Measurements from ENCODE around the gene ASB2. TPM values are rescaled to one million over a fixed set of nuclear protein-coding genes. Genes with fewer than 3 reads are reported as not detected.

ASB2 gene
- total and polyA plus RNA-seq, 10 donors = 6.6 to 18.0 (median 11.3) TPM

GRCh38 chr14:93924592-93925355 lies 51.6 kb downstream of the ASB2 start:
- 86 to 93% (median 91%) methylated on average over 13 to 14 of the region's 14 CpGs for WGBS, 5 donors
- peaks cover 0 to 4% (median 0%) of the 10 kb centered on the region in 7 donors for H3K27me3 ChIP-seq (replicated peaks in 1 of 7)
- DNase-seq = no peak
- no peaks in the 10 kb centered on the region for H3K36me3 ChIP-seq
- H3K4me3 ChIP-seq = no peak overlapping the region
- no peak overlapping the region for H3K27ac ChIP-seq
- H3K4me1 ChIP-seq = no peaks in the 10 kb centered on the region
- no peak for TF ChIP-seq POLR2AphosphoS5 (IDR thresholded peaks at IDR 0.05)
- no peak for TF ChIP-seq POLR2A (IDR thresholded peaks at IDR 0.05)
- no peak for TF ChIP-seq CTCF (IDR thresholded peaks at IDR 0.05 in 8 of 11, conservative IDR thresholded peaks at IDR 0.05 in 3 of 11)
- peaks cover 0 to 2% (median 0%) of the 10 kb centered on the region in 8 donors for H3K9me3 ChIP-seq
- intact Hi-C loops (cut with DNase I; ENCODE audit: low total_unique reads) = no loop called here

- no peak overlapping the region for H3K27ac ChIP-seq
- no peak overlapping the region for H3K4me3 ChIP-seq
- DNase-seq = no peak
- H3K9me3 ChIP-seq = peaks cover 0 to 13% (median 4%) of the 10 kb centered on the region in 8 donors
- H3K36me3 ChIP-seq = no peaks in the 10 kb centered on the region
- intact Hi-C loops (cut with DNase I; ENCODE audit: low total_unique reads) = no loop called here
- no peaks in the 10 kb centered on the region for H3K4me1 ChIP-seq
- TF ChIP-seq POLR2AphosphoS5 (IDR thresholded peaks at IDR 0.05) (no peak), CTCF (IDR thresholded peaks at IDR 0.05 in 8 of 11, conservative IDR thresholded peaks at IDR 0.05 in 3 of 11) (no peak), POLR2A (IDR thresholded peaks at IDR 0.05) (no peak)
- H3K27me3 ChIP-seq (replicated peaks in 1 of 7) = peaks cover 0 to 4% (median 0%) of the 10 kb centered on the region in 7 donors
- WGBS, 5 donors = 84 to 94% (median 90%) methylated on average over 5 to 8 of the region's 8 CpGs
Observed at GRCh38 chr14:93923626-93924025, 52.7 kb downstream of the ASB2 start.

- 82 to 92% (median 90%) methylated on average over 11 to 18 of the region's 18 CpGs for WGBS, 5 donors
- Histone ChIP-seq H3K36me3 (no peaks in the 10 kb centered on the region), H3K4me3 (no peak overlapping the region), H3K27ac (no peak overlapping the region), H3K9me3 (peaks cover 0 to 13% (median 4%) of the 10 kb centered on the region in 8 donors), H3K4me1 (no peaks in the 10 kb centered on the region), H3K27me3 (replicated peaks in 1 of 7) (peaks cover 0 to 13% (median 0%) of the 10 kb centered on the region in 7 donors)
- TF ChIP-seq POLR2A (IDR thresholded peaks at IDR 0.05) = no peak
- no peak for TF ChIP-seq CTCF (IDR thresholded peaks at IDR 0.05 in 8 of 11, conservative IDR thresholded peaks at IDR 0.05 in 3 of 11)
- no peak for TF ChIP-seq POLR2AphosphoS5 (IDR thresholded peaks at IDR 0.05)
- intact Hi-C loops (cut with DNase I; ENCODE audit: low total_unique reads) = no loop called here
- DNase-seq = peak; percentile 51
Observed at GRCh38 chr14:93921001-93921806, 55.2 kb downstream of the ASB2 start.

GRCh38 chr14:93917141-93917540 lies 59.2 kb downstream of the ASB2 start:
- intact Hi-C loops (cut with DNase I; ENCODE audit: low total_unique reads) = no loop called here
- peaks cover 0 to 19% (median 9%) of the 10 kb centered on the region in 8 donors for H3K9me3 ChIP-seq
- no peak overlapping the region for H3K27ac ChIP-seq
- no peak for DNase-seq
- peaks cover 0 to 25% (median 0%) of the 10 kb centered on the region in 7 donors for H3K27me3 ChIP-seq (replicated peaks in 1 of 7)
- H3K4me1 ChIP-seq = no peaks in the 10 kb centered on the region
- H3K4me3 ChIP-seq = no peak overlapping the region
- no peak for TF ChIP-seq POLR2A (IDR thresholded peaks at IDR 0.05)
- TF ChIP-seq CTCF (IDR thresholded peaks at IDR 0.05 in 8 of 11, conservative IDR thresholded peaks at IDR 0.05 in 3 of 11) = no peak
- TF ChIP-seq POLR2AphosphoS5 (IDR thresholded peaks at IDR 0.05) = no peak
- 73 to 92% (median 86%) methylated on average over 5 to 7 of the region's 7 CpGs for WGBS, 5 donors
- no peaks in the 10 kb centered on the region for H3K36me3 ChIP-seq
